Activated CD8-positive, alpha-beta memory T cell treated with anti-CD3 and anti-CD28 coated beads, Interleukin-2, amount 50 U/mL, for 1 hour (primary cell): Measurements from ENCODE around the gene RADX.

Experiments
- DNase-seq: peaks from one replicate; pipeline ENCODE4 v3.0.0-alpha.2; 2020; ENCODE audit errors: extremely low read depth

The RADX gene

DNA sequence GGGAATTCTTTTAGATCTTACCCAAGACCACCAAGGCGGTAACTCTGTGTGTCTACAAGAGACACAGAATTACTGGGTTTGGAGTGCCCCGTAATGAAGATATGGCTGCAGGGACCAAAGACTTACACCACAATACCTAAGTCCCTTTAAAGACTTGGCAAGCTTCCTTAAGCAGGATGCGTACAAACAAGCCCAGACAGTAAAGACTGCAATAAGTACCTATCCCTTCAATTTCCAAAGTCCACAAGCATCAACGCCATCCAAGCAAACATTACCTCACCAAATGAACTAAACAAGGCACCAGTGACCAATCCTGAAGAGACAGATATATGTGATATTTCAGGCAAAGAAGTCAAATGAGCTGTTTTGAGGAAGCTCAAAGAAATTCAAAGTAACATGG lies 72.4 kb downstream of the RADX start:
- no peak for DNase-seq

DNA sequence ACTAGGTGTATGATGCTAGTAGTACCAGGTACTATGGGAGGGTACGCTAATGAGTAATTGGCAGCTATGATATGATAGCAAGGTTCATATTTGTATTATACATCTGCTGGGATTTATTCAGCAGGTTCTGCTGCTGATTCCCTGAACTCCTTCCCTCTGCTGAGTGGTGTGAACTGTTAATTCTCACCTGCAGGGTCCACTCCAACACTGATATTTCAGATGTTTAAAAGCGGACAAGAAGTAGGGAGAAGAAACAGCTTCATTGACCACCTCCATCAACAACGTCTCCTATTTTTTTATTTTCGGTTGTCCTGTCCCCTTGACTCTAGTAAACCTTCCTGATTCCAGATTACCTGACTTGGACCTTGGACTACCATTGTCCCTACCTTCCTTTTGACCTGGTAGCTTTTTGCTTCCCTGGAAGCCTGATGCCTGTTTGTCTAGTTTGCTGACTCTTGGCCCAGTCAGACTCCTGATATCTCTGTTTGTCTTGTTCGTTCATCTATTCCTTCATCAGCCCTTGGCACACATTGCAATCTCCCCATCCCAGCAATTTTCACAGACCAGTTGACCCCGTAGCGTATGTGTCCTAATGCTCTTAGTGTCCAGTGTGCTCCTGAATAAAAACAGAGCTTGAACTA lies 80.8 kb downstream of the RADX start:
- DNase-seq, result no peak

DNA sequence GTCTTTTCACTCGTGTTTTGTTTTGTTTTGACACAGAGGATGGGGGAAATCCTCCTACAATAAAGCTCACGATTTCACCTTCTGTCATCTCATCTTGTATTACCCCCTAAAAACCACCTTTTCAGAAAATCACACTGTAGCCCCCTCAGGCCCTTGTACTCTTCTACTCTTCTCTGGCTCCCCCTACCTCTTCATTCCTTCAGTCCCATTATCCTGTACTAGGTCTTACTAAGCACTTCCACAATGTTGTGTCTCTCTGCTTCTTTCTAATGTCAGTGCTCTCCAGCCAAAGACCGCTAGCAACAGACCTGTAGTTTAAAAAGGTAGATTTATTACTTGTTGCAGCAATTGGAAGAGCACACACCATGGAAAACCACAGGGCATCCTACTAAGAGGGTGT lies 84.7 kb downstream of the RADX start:
- no peak for DNase-seq

DNA sequence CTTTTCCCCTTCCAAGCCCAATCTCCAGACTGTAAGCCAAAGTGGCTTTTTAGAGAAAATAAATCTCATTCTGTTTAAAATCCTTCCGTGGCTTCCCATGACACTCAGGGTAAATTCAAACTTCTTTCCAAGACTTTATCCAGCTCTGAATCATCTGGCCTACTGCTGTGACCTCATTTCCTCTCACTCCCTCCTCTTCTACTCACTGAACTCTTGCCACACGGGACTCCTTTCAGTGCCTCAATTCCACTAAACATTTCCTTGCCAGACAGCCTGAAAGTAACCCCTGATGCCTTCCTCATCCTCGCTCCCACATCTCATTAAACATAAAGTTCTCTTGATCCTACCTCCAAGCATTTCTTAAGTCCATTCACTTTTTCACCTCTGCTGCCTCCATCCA lies 86.9 kb downstream of the RADX start:
- no peak for DNase-seq

DNA sequence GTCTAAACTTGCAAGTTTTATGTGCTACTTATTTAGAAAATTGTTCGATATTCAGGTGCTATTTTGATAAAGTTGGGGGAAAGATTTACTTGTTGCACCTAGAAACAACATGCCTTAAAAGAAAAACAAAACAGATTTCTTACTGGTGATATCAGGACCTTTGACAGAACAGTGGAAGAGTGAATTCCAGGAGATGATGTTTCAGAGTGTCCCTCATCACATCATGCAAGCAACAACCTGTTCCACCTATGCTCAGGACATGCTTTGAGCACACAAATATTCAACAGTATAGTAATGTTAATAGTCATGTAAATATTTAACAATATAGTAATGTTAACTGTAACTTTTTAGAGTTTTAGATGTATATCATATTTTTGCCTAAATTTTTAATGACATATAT lies 90.9 kb downstream of the RADX start:
- DNase-seq, result no peak

DNA sequence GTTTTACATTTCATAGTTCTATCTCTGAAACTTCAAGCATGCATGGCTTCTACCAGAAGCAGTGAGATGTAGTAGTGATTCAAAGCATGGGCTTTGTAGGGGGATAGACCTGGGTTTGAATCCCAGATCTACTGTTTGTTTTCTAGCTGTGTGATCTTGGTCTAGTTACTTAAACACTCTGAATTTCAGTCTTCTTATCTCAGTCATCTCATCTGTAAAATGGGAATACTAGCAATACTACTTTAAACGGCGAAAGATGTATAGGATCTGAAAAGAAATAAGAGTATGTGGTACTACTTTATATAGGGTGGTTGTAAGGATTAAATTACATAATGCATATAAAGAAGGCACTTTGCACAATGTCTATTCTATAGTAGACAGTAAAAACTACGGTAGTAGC lies 94.7 kb downstream of the RADX start:
- no peak for DNase-seq

DNA sequence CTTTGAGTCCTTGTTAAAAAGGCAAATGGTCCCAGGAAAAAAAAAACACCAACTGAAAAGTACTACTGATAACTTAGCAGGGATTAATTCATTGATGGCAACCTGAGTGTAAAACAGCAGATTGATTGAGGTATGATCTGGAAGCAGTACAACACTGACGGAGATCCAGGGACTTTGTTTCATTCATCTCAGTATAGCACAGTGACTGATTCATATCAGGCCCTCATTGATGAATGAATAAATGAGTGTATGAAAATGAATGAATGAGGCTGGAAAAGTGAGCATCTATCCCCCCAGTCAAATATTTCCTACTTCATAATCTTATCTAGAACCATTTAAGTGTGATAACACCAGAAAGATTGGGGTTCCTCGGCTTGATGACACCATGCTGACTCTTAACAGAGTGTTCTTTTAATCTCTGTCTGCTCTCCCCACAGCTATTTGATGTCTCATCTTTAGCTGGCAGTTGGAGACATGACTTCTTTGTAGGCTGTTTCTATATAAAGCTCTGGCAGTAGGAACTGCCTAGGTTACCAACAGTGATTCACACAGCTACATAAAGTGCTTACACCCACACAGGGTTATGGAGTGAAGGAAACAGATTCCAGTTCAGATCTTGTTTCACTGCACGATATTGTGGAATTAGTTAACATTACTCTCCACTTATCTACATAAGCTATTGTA lies 96.1 kb downstream of the RADX start:
- no peak for DNase-seq

DNA sequence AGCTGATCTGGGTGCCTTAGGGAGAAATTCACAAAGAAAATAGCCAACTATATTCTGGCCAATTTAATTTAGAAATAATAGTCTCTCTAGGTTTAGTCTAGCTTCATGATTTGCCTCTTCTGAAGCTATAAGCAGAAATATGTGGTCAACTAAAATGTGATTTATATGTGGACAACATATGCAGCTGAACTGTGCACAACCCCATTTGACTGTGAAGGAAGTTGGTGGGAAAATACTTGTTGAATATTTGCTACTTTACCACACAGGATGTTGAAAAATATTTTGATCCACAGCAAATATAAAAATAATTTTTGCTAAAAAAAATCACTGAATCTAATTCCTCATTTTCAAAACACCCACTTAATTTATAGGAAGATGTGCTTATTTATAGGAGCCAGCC lies 99.0 kb downstream of the RADX start:
- no peak for DNase-seq

DNA sequence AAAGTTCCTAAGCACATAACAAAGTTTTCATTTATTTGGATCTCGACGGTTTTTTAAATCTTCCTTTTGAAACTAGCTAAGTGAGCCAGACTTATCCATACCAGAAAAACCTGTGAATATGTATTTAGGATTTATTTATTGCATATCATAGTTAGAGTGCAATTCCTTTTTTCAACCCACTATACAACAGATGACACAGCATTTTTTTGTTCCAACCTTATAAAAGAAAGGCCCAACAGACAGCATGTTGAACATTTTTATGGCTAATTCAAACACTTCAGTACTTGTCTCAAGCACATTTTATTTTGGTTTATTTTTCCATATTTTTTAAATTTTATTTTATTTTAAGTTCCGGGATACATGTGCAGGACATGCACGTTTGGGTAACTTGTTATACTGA lies 99.6 kb downstream of the RADX start:
- DNase-seq, result no peak

DNA sequence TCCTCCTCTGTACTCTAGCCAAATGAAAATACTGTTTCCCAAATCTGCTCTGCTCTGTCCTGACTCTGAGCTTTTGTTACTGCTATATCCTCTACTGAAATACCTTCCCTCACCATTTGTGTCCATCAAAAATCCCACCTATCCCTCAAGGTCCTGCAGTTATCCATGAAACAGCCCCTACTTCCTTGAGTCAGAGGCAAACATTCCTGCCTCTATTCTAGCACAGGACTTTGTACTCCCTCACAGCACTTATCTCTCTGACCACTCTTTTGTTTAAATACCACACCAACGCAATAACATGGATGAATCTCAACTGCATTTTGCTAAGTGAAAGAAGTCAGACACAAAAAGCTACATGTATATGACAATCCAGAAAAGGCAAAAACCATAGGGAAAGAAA lies 104.2 kb downstream of the RADX start:
- DNase-seq, result no peak

DNA sequence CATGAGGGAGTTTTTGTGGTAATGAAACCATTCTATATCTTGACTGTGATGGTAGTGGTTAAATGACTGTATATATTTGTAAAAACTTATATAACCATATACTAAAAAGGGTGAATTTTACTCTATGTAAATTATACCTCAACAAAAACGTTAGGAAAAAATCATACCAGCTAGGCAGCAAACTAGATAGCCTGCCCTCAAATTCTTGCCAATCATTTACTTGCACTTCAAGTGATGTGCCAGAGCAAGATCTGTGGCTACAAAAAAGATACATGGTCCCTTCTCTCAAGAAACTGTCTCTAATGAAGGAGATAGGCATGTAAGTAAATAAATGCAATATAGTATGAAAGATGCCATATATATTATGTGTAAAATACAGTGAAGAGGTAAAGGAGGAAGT lies 104.7 kb downstream of the RADX start:
- no peak for DNase-seq

DNA sequence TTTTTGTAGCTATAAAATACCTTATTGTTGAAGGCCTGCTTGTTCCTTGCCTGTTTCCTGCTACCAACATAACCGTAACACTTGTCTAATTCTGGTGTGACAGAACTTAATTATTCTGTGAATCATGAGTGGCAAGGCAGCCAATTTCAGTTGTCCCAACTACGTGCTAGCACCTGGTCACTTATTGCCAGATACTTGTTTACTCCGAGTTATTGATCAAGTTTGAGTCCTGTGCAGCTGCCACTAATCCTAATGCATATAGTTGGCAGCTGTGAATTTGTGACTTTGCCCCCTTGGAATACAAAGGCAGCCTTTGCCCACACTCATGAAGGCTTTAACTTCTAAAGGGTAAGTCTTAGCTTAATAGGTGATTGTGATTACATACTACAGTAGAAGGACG lies 106.9 kb downstream of the RADX start:
- no peak for DNase-seq

DNA sequence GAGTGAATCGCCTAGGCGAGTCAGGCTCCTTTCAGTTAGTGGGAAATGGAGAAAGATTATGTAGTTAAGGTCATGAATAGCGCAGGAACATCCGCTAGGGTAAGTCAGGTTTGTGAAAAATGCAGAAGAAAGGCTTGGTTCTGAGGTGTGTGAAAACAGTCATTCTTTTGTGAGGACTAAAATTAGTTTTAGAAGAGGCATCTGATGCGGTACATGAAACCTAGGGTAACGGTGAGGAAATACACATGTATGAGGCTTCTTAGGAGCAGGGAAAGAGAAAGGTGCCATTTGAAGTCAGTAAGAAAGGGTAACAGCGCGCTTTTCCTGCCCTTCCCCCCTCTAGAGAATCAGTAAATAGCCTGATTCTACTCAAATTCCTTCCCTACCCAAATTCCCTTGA lies 114.2 kb downstream of the RADX start:
- no peak for DNase-seq

DNA sequence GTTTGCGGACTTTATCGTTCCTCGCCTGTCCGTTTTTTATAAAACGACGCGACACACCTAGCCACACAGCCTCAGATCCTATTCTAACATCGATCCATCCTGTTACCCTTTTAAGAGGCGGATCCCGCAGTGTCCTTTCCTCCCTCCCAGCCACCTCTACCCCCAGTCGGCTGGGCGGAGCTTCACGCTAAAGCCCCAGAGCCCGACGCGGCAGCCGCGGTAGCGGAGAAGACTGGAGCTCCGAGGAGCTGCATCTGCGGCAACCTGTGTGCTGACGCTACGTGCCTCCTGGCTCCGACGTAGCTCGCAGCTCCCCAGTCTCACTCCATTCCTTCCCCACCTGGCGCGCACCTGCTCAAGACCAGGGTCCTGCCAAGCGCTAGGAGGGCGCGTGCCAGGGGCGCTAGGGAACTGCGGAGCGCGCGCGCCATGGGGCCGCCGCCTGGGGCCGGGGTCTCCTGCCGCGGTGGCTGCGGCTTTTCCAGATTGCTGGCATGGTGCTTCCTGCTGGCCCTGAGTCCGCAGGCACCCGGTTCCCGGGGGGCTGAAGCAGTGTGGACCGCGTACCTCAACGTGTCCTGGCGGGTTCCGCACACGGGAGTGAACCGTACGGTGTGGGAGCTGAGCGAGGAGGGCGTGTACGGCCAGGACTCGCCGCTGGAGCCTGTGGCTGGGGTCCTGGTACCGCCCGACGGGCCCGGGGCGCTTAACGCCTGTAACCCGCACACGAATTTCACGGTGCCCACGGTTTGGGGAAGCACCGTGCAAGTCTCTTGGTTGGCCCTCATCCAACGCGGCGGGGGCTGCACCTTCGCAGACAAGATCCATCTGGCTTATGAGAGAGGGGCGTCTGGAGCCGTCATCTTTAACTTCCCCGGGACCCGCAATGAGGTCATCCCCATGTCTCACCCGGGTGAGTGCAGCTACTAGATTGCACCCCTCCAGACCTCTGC lies 115.0 kb downstream of the RADX start, which contains the start of gene RNF128:
Gene RNF128 (plus strand): TSS at position 217 of the 953 bp plus-strand sequence. CDS start 213 bp downstream, at position 430.
- no peak for DNase-seq

DNA sequence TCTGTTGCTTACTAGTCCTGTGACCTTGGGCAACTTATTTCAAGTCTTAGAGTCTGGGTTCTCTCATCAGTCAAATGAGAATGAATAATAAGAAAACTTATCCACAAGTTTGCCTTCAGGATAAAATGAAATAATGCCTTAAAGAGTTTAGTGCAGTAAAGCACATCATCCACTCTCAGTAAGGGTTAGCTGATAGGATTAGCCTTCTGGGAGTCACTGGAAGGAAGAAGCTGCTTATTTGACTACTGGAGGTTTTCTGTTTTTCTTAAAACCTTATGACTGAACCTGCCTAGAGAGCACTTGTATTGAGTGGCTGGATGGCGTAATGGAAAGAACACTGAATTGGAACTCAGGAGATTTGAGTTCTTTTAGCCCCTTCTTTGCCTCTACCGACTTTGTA lies 116.6 kb downstream of the RADX start:
- DNase-seq, result no peak
